ENCODE measurements around the gene GATA3. TPM values are rescaled to one million over a fixed set of nuclear protein-coding genes. Genes with fewer than 3 reads are reported as not detected.

Gene GATA3
- total RNA-seq, 3 donors from 2014 or later (not counting 1 experiment from before 2014, with no cell fraction given): 50.3 to 92.2 (median 68.8) TPM

DNA sequence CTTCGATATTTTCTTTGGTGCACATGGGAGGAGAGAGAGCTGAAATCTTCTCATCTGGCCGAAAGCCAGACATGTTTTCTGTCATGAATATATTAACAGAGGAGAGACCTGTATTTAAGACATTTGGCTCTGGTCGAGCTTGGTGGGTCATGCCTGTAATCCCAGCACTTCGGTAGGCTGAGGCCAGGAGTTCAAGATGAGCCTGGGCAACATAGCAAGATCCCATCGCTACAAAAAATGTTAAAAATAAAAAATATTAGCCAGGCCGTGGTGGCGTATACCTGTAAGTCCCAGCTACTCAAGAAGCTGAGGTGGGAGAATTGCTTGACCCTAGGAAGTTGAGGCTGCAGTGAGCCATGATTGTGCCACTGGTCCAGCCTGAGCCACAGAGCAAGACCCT is 21.9 kb upstream of the GATA3 start:
- no peaks in the 10 kb centered on the region for H3K9me3 ChIP-seq (ENCODE audit: control insufficient read depth, insufficient read depth, low read length)
- no peaks in the 10 kb centered on the region for H3K36me3 ChIP-seq (ENCODE audit: control insufficient read depth, insufficient read depth, low read length)
- peaks cover 37 to 39% of the 10 kb centered on the region in 2 donors for H3K27me3 Mint-ChIP-seq (ENCODE audit: low read depth in 2 of 2)
- H3K4me3 Mint-ChIP-seq: no peak overlapping the region
- intact Hi-C loops (cut with micrococcal nuclease): no loop called here
- no peak for TF ChIP-seq CTCF (IDR thresholded peaks at IDR 0.05)
- H3K27me3 ChIP-seq (ENCODE audit: control insufficient read depth, insufficient read depth, low read length): peaks cover 45% of the 10 kb centered on the region
- H3K36me3 Mint-ChIP-seq: no peaks in the 10 kb centered on the region
- no peaks in the 10 kb centered on the region for H3K9me3 Mint-ChIP-seq
- H3K4me1 ChIP-seq (ENCODE audit: control insufficient read depth, insufficient read depth, low read length): peaks cover 30% of the 10 kb centered on the region
- H3K4me1 Mint-ChIP-seq: peaks cover 11 to 19% of the 10 kb centered on the region in 2 donors
- ATAC-seq (no peak), DNase-seq (no peak)
- WGBS (ENCODE audit: insufficient coverage): 98% methylated on average over 7 of the region's 7 CpGs
- H3K4me3 ChIP-seq (ENCODE audit: low read length): no peak overlapping the region
- no peak overlapping the region for H3K27ac Mint-ChIP-seq
- H3K27ac ChIP-seq (ENCODE audit: low read length): no peak overlapping the region

- DNase-seq (peak in 1 of 2 donors; percentile 46), ATAC-seq (peak in 2 of 3 donors; percentile 29 to 53)
- H3K36me3 ChIP-seq (ENCODE audit: control insufficient read depth, insufficient read depth, low read length): no peaks in the 10 kb centered on the region
- no peak overlapping the region for H3K4me3 ChIP-seq (ENCODE audit: low read length)
- no peak for TF ChIP-seq CTCF (IDR thresholded peaks at IDR 0.05)
- H3K9me3 Mint-ChIP-seq: peaks cover 0 to 2% of the 10 kb centered on the region in 2 donors
- H3K36me3 Mint-ChIP-seq: peaks cover 8% of the 10 kb centered on the region
- peaks cover 22 to 26% of the 10 kb centered on the region in 2 donors for H3K4me1 Mint-ChIP-seq
- H3K9me3 ChIP-seq (ENCODE audit: control insufficient read depth, insufficient read depth, low read length): no peaks in the 10 kb centered on the region
- peaks cover 57% of the 10 kb centered on the region for H3K27me3 ChIP-seq (ENCODE audit: control insufficient read depth, insufficient read depth, low read length)
- no peak overlapping the region for H3K27ac ChIP-seq (ENCODE audit: low read length)
- H3K4me1 ChIP-seq (ENCODE audit: control insufficient read depth, insufficient read depth, low read length): peaks cover 30% of the 10 kb centered on the region
- intact Hi-C loops (cut with micrococcal nuclease): no loop called here
- peak overlapping the region; percentile 35 for H3K4me3 Mint-ChIP-seq
- H3K27me3 Mint-ChIP-seq (ENCODE audit: low read depth in 2 of 2): peaks cover 49 to 53% of the 10 kb centered on the region in 2 donors
- no peak overlapping the region for H3K27ac Mint-ChIP-seq
- 13% methylated on average over 45 of the region's 45 CpGs for WGBS (ENCODE audit: insufficient coverage)
These were observed 20.5 kb upstream of the GATA3 start for GRCh38 chr10:8033812-8034465.

DNA sequence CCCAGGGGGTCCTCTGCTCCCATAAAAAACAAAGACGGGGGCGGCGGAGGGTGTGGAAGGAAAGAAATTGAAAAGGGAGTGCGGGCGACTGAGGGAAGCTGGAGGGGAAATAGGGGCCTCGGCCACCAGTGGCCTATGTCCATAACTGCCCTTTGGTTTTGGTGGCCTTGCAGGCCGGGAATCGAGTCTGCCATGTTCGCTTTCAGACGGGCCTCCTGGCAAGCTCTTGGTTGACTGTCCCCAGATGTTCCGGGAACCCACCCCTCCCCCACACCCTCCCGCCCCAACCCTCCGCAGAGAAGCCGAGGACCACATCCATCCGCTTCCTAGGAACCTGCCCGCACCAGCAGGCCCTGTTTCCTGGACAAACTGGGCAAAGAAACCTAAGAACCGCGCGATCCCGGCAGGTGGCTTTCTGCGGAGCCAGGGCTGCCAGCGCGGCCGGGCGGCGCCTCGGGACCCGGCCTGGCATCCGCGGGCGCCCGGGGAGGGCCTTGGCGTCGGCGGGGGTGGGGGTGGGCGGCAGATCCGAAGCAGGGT is 20.0 kb upstream of the GATA3 start:
- WGBS (ENCODE audit: insufficient coverage): 4% methylated on average over 37 of the region's 37 CpGs
- intact Hi-C loops (cut with micrococcal nuclease): no loop called here
- Histone ChIP-seq H3K27ac (ENCODE audit: low read length) (no peak overlapping the region), H3K27me3 (ENCODE audit: control insufficient read depth, insufficient read depth, low read length) (peaks cover 63% of the 10 kb centered on the region), H3K4me3 (ENCODE audit: low read length) (no peak overlapping the region), H3K36me3 (ENCODE audit: control insufficient read depth, insufficient read depth, low read length) (no peaks in the 10 kb centered on the region), H3K9me3 (ENCODE audit: control insufficient read depth, insufficient read depth, low read length) (no peaks in the 10 kb centered on the region), H3K4me1 (ENCODE audit: control insufficient read depth, insufficient read depth, low read length) (peaks cover 30% of the 10 kb centered on the region)
- ATAC-seq: no peak
- peaks cover 55 to 59% of the 10 kb centered on the region in 2 donors for H3K27me3 Mint-ChIP-seq (ENCODE audit: low read depth in 2 of 2)
- H3K4me1 Mint-ChIP-seq: peaks cover 22 to 29% of the 10 kb centered on the region in 2 donors
- H3K27ac Mint-ChIP-seq: no peak overlapping the region
- peaks cover 0 to 2% of the 10 kb centered on the region in 2 donors for H3K9me3 Mint-ChIP-seq
- peak overlapping the region; percentile 35 for H3K4me3 Mint-ChIP-seq
- peak in 1 of 2 donors; percentile 36 for DNase-seq
- H3K36me3 Mint-ChIP-seq: peaks cover 8% of the 10 kb centered on the region
- no peak for TF ChIP-seq CTCF (IDR thresholded peaks at IDR 0.05)

All from natural killer cell (primary cell).